Umbilical cord (tissue), 2 donors: ENCODE results near the gene CAMSAP1. TPM values are rescaled to one million over a fixed set of nuclear protein-coding genes. Genes with fewer than 3 reads are reported as not detected.

Source experiments
- DNase-seq: peaks from one replicate; pipeline ENCODE4 v3.0.0-alpha.2; 2015; ENCODE audit warnings: low spot score
- total RNA-seq: library from RNA; depleted of rRNA; stranded (reverse); fragments of >200 nt; gene quantifications from one replicate; pipeline ENCODE4 v1.2.3, GENCODE V29; 2014; ENCODE audit warnings: low replicate concordance; ENCODE audit not compliant: insufficient read depth

Gene CAMSAP1
- total RNA-seq, 1 donor from 2014 or later, result 40.4 TPM

GRCh38 chr9:135759676-135760300, 147.6 kb downstream of the CAMSAP1 start:
- DNase-seq, result no peak

- DNase-seq, result no peak
Observed at GRCh38 chr9:135758870-135759269, 148.5 kb downstream of the CAMSAP1 start.

Other genes starting within 250 kb of the CAMSAP1 start
- gene LCN9, start 244.2 kb downstream of the CAMSAP1 start, total RNA-seq, result not detected
- gene SOHLH1, start 208.1 kb downstream of the CAMSAP1 start, total RNA-seq, result not detected
- 3.6 TPM for gene KCNT1, start 205.4 kb downstream of the CAMSAP1 start, total RNA-seq
- gene UBAC1, start 53.8 kb upstream of the CAMSAP1 start, total RNA-seq, result 29.1 TPM
- gene NACC2, start 187.7 kb upstream of the CAMSAP1 start, total RNA-seq, result 23.4 TPM
- gene TMEM250, start 211.3 kb upstream of the CAMSAP1 start, total RNA-seq, result 54.4 TPM